OCI-LY3 (cell line): ENCODE measurements around the gene AOAH.

Experiments used
- H2AFZ ChIP-seq: fragments of 200-600, 300-600 bp; shearing (Covaris generic); 2 replicates; pipeline ENCODE4 v1.6.0; 2014; ENCODE audit warnings: antibody characterized with exemption, low read depth, low read length
- H3K27ac ChIP-seq: fragments of 200-600, 300-600 bp; sonication (generic); 2 replicates; pipeline ENCODE4 v1.5.1; 2014; ENCODE audit warnings: mild to moderate bottlenecking, low read length, moderate library complexity, mixed read lengths
- H3K27me3 ChIP-seq: fragments of 200-600, 300-600 bp; sonication (generic); 2 replicates; pipeline ENCODE4 v1.6.1; 2014; ENCODE audit warnings: low read depth, low read length, mixed read lengths
- H3K36me3 ChIP-seq: fragments of 200-600, 300-600 bp; sonication (generic); replicated peaks from 2 replicates; pipeline ENCODE3; 2014; ENCODE audit warnings: low read depth, low read length, mixed read lengths
- H3K4me1 ChIP-seq: fragments of 300-600, 200-600 bp; sonication (generic); 2 replicates; pipeline ENCODE4 v1.6.1; 2014; ENCODE audit warnings: low read length, mixed read lengths
- H3K4me2 ChIP-seq: fragments of 200-600, 300-600 bp; sonication (generic); 2 replicates; pipeline ENCODE4 v1.6.1; 2014; ENCODE audit warnings: low read length, mixed read lengths
- H3K4me3 ChIP-seq: fragments of 300-600, 200-600 bp; sonication (generic); 2 replicates; pipeline ENCODE4 v1.5.1; 2014; ENCODE audit warnings: antibody characterized with exemption, mild to moderate bottlenecking, low read length, moderate library complexity
- H3K79me2 ChIP-seq: fragments of 300-600, 200-600 bp; shearing (Covaris generic); 2 replicates; pipeline ENCODE4 v1.6.1; 2014; ENCODE audit warnings: mild to moderate bottlenecking, low read length, mixed read lengths
- H3K9ac ChIP-seq: fragments of 300-600, 200-600 bp; shearing (Covaris generic); 2 replicates; pipeline ENCODE4 v1.6.0; 2014; ENCODE audit warnings: mild to moderate bottlenecking, low read length, moderate library complexity
- H3K9me3 ChIP-seq: fragments of 200-600, 300-600 bp; shearing (Covaris generic); 2 replicates; pipeline ENCODE4 v1.6.1; 2014; ENCODE audit warnings: low read length, mixed read lengths; ENCODE audit not compliant: insufficient read depth
- H4K20me1 ChIP-seq: fragments of 200-600, 300-600 bp; sonication (generic); 2 replicates; pipeline ENCODE4 v1.6.1; 2016; ENCODE audit warnings: low read length, mixed read lengths; ENCODE audit not compliant: insufficient read depth
- CTCF ChIP-seq: fragments of 200-600, 300-600 bp; sonication (generic); IDR thresholded peaks from 2 replicates; pipeline ENCODE4 v1.5.1; 2014; ENCODE audit warnings: antibody characterized with exemption, low read length, low read depth
- EZH2phosphoT487 ChIP-seq: fragments of 200-600 bp; shearing (Covaris generic); IDR thresholded peaks from 2 replicates; pipeline ENCODE4 v1.6.1; 2018; ENCODE audit warnings: antibody characterized with exemption, mixed run types, low read depth

AOAH gene

GRCh38 chr7:36653008-36653662, 71.2 kb downstream of the AOAH start:
- no peak overlapping the region for H2AFZ ChIP-seq
- H3K27me3 ChIP-seq: no peaks in the 10 kb centered on the region
- no peak overlapping the region for H3K27ac ChIP-seq
- TF ChIP-seq CTCF: no peak
- no peak for TF ChIP-seq EZH2phosphoT487
- H3K79me2 ChIP-seq: no peaks in the 10 kb centered on the region
- H3K36me3 ChIP-seq: no peaks in the 10 kb centered on the region
- no peak overlapping the region for H3K4me3 ChIP-seq
- H4K20me1 ChIP-seq: no peaks in the 10 kb centered on the region
- no peak overlapping the region for H3K9ac ChIP-seq
- no peaks in the 10 kb centered on the region for H3K4me1 ChIP-seq
- H3K9me3 ChIP-seq: no peaks in the 10 kb centered on the region
- H3K4me2 ChIP-seq: no peak overlapping the region

- no peak overlapping the region for H3K27ac ChIP-seq
- no peak overlapping the region for H3K4me2 ChIP-seq
- H3K27me3 ChIP-seq: no peaks in the 10 kb centered on the region
- no peak overlapping the region for H3K9ac ChIP-seq
- no peak overlapping the region for H3K4me3 ChIP-seq
- H3K4me1 ChIP-seq: no peaks in the 10 kb centered on the region
- H3K79me2 ChIP-seq: no peaks in the 10 kb centered on the region
- H2AFZ ChIP-seq: no peak overlapping the region
- no peaks in the 10 kb centered on the region for H3K9me3 ChIP-seq
- H3K36me3 ChIP-seq: no peaks in the 10 kb centered on the region
- no peaks in the 10 kb centered on the region for H4K20me1 ChIP-seq
- no peak for TF ChIP-seq CTCF
- no peak for TF ChIP-seq EZH2phosphoT487
Measured at GRCh38 chr7:36652431-36652830, 71.9 kb downstream of the AOAH start.

- H3K27ac ChIP-seq: no peak overlapping the region
- no peaks in the 10 kb centered on the region for H3K4me1 ChIP-seq
- no peak overlapping the region for H3K4me3 ChIP-seq
- no peak overlapping the region for H3K9ac ChIP-seq
- H3K36me3 ChIP-seq: no peaks in the 10 kb centered on the region
- no peaks in the 10 kb centered on the region for H3K9me3 ChIP-seq
- no peak overlapping the region for H3K4me2 ChIP-seq
- H2AFZ ChIP-seq: no peak overlapping the region
- TF ChIP-seq CTCF (no peak), EZH2phosphoT487 (no peak)
- no peaks in the 10 kb centered on the region for H4K20me1 ChIP-seq
- peaks cover 8% of the 10 kb centered on the region for H3K27me3 ChIP-seq
- H3K79me2 ChIP-seq: no peaks in the 10 kb centered on the region
Measured at GRCh38 chr7:36651404-36651803, 72.9 kb downstream of the AOAH start.

DNA sequence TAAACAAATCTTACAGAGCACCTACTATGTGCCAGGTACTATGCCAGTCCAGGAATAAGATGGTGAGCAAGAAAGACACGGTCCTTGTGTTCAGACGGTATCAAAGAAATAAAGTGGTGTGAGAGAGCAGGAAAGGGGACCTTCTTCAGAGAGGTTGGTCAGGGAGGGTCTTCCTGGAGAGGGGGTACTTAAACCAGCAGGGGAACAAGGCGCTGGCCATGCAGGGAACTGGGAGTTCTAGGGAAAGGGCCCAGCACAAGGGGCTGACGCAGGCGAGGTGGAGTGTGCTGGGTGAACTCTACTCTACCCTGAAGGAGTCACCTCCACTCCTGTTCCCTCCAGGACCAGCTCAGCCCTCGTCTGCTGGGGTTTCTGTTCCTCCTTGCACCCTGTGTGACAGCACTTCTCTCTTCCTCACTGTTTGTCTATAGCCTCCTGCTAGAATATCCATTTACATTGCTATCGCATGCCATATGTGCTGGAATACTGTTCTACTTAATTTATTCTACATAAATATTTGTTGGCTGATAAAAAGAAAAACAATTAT, 73.5 kb downstream of the AOAH start:
- no peak overlapping the region for H3K4me3 ChIP-seq
- H3K9me3 ChIP-seq: no peaks in the 10 kb centered on the region
- H4K20me1 ChIP-seq: no peaks in the 10 kb centered on the region
- no peak overlapping the region for H3K9ac ChIP-seq
- TF ChIP-seq EZH2phosphoT487: no peak
- TF ChIP-seq CTCF: no peak
- H2AFZ ChIP-seq: no peak overlapping the region
- no peaks in the 10 kb centered on the region for H3K79me2 ChIP-seq
- H3K4me1 ChIP-seq: no peaks in the 10 kb centered on the region
- H3K4me2 ChIP-seq: no peak overlapping the region
- no peak overlapping the region for H3K27ac ChIP-seq
- H3K36me3 ChIP-seq: no peaks in the 10 kb centered on the region
- peaks cover 14% of the 10 kb centered on the region for H3K27me3 ChIP-seq
